Mesendoderm (in vitro differentiated cells): ENCODE results near the gene LRRC70.
"Not testable (repeated sequence)": the region's sequence is repeated elsewhere in the genome, so short reads cannot be mapped to it uniquely, and the experiment has no call there.

Experiments
- DNase-seq: peaks from one replicate; pipeline ENCODE4 v3.0.0; 2013
- H2AK5ac ChIP-seq: 2 replicates; pipeline ENCODE4 v1.6.1; 2013; ENCODE audit warnings: low read length, inconsistent platforms
- H2BK120ac ChIP-seq: 2 replicates; pipeline ENCODE4 v1.6.1; 2013; ENCODE audit warnings: low read depth, mild to moderate bottlenecking, low read length, moderate library complexity, mixed read lengths
- H2BK15ac ChIP-seq: replicated peaks from 2 replicates; pipeline ENCODE4 v1.6.1; 2013; ENCODE audit warnings: low read depth, mild to moderate bottlenecking, moderate library complexity
- H2BK5ac ChIP-seq: 2 replicates; pipeline ENCODE4 v1.6.1; 2013; ENCODE audit warnings: low read length, inconsistent platforms
- H3K18ac ChIP-seq: 2 replicates; pipeline ENCODE4 v1.6.1; 2013; ENCODE audit warnings: mild to moderate bottlenecking, low read length, mixed read lengths
- H3K23ac ChIP-seq: one replicate; pipeline ENCODE4 v1.6.1; 2013; ENCODE audit warnings: low read length
- H3K27ac ChIP-seq: 2 replicates; pipeline ENCODE4 v1.5.1; 2013; ENCODE audit warnings: low read depth, mild to moderate bottlenecking, inconsistent platforms, low read length, moderate library complexity
- H3K27me3 ChIP-seq: 2 replicates; pipeline ENCODE4 v1.6.1; 2013; ENCODE audit warnings: low read length, control low read depth, mild to moderate bottlenecking, inconsistent platforms; ENCODE audit not compliant: insufficient read depth, poor library complexity
- H3K36me3 ChIP-seq: 2 replicates; pipeline ENCODE4 v1.6.1; 2013; ENCODE audit warnings: low read length, inconsistent platforms; ENCODE audit not compliant: control insufficient read depth, insufficient read depth
- H3K4ac ChIP-seq: one replicate; pipeline ENCODE4 v1.6.1; 2013; ENCODE audit warnings: low read depth, mild to moderate bottlenecking, low read length, moderate library complexity
- H3K4me1 ChIP-seq: 2 replicates; pipeline ENCODE4 v1.6.1; 2013; ENCODE audit warnings: low read depth, low read length, inconsistent platforms; ENCODE audit not compliant: control insufficient read depth
- H3K4me2 ChIP-seq: 2 replicates; pipeline ENCODE4 v1.6.1; 2013; ENCODE audit warnings: low read length
- H3K4me3 ChIP-seq: 2 replicates; pipeline ENCODE4 v1.5.1; 2013; ENCODE audit warnings: mild to moderate bottlenecking, low read length
- H3K56ac ChIP-seq: one replicate; pipeline ENCODE4 v1.6.1; 2013; ENCODE audit warnings: low read length
- H3K79me1 ChIP-seq: 2 replicates; pipeline ENCODE4 v1.6.1; 2013; ENCODE audit warnings: low read length, inconsistent platforms
- H3K79me2 ChIP-seq: 2 replicates; pipeline ENCODE4 v1.6.1; 2013; ENCODE audit warnings: mild to moderate bottlenecking, low read length; ENCODE audit not compliant: control insufficient read depth, insufficient read depth
- H3K9ac ChIP-seq: 2 replicates; pipeline ENCODE4 v1.6.1; 2013; ENCODE audit warnings: low read length, inconsistent platforms
- H4K5ac ChIP-seq: one replicate; pipeline ENCODE4 v1.6.1; 2013; ENCODE audit warnings: low read length
- H4K8ac ChIP-seq: one replicate; pipeline ENCODE4 v1.6.1; 2013; ENCODE audit warnings: low read depth, mild to moderate bottlenecking, control low read depth, low read length, moderate library complexity
- WGBS: extraction: QIAGEN DNeasy Blood & Tissue Kit; methylation state at CpG from one replicate; pipeline ENCODE4 v1.1.7; 2013; ENCODE audit warnings: low lambda C conversion rate, missing lambda C conversion rate; ENCODE audit not compliant: insufficient coverage; ENCODE audit errors: extremely low coverage; 5-methylcytosine and 5-hydroxymethylcytosine counted together

Gene LRRC70

GRCh38 chr5:62558941-62559340 lies 19.7 kb upstream of the LRRC70 start:
- H3K36me3 ChIP-seq: no peaks in the 10 kb centered on the region
- H3K9ac ChIP-seq: no peak overlapping the region
- H2AK5ac ChIP-seq: no peak overlapping the region
- no peak overlapping the region for H3K27ac ChIP-seq
- no peak overlapping the region for H4K8ac ChIP-seq
- no peak overlapping the region for H2BK5ac ChIP-seq
- peaks cover 6% of the 10 kb centered on the region for H3K4me1 ChIP-seq
- H3K18ac ChIP-seq: no peak overlapping the region
- no peaks in the 10 kb centered on the region for H3K27me3 ChIP-seq
- no peak overlapping the region for H3K4me2 ChIP-seq
- H2BK120ac ChIP-seq: no peak overlapping the region
- H3K4ac ChIP-seq: no peak overlapping the region
- H3K23ac ChIP-seq: no peak overlapping the region
- no CpG with 5 or more reads among the region's 3 CpGs for WGBS
- H4K5ac ChIP-seq: no peak overlapping the region
- no peaks in the 10 kb centered on the region for H3K79me2 ChIP-seq
- H3K4me3 ChIP-seq: no peak overlapping the region
- no peak for DNase-seq
- no peak overlapping the region for H3K56ac ChIP-seq
- H3K79me1 ChIP-seq: no peaks in the 10 kb centered on the region
- H2BK15ac ChIP-seq: no peak overlapping the region

DNA sequence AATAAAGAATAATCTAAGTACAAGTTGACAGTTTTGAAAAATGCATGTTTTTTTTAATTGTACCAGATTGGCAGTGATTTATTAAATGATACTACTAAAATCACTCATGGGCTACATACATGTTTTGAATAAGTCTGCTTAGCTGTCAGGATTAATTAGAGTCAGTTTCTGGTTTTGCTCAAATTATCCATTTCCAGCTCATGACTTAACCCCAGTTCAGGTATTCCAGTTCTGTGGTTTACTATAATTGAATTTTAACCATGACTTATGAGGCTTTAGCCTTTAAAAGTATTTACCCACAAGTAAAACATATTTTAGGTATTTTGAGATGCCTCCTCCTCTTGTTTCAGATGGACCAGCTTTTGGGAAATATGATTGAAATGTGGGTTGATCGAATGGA lies 17.8 kb upstream of the LRRC70 start:
- no peak overlapping the region for H3K4ac ChIP-seq
- no peak overlapping the region for H4K8ac ChIP-seq
- H4K5ac ChIP-seq: no peak overlapping the region
- H3K9ac ChIP-seq: no peak overlapping the region
- DNase-seq: no peak
- no CpG with 5 or more reads among the region's 1 CpG for WGBS
- no peaks in the 10 kb centered on the region for H3K79me1 ChIP-seq
- H3K4me1 ChIP-seq: peaks cover 6% of the 10 kb centered on the region
- H3K56ac ChIP-seq: no peak overlapping the region
- H2BK15ac ChIP-seq: no peak overlapping the region
- H3K27ac ChIP-seq: no peak overlapping the region
- no peak overlapping the region for H3K4me3 ChIP-seq
- H3K79me2 ChIP-seq: no peaks in the 10 kb centered on the region
- H3K23ac ChIP-seq: no peak overlapping the region
- no peak overlapping the region for H2BK120ac ChIP-seq
- H3K27me3 ChIP-seq: no peaks in the 10 kb centered on the region
- no peak overlapping the region for H2AK5ac ChIP-seq
- no peak overlapping the region for H3K4me2 ChIP-seq
- no peak overlapping the region for H3K18ac ChIP-seq
- H2BK5ac ChIP-seq: no peak overlapping the region
- no peaks in the 10 kb centered on the region for H3K36me3 ChIP-seq

GRCh38 chr5:62561896-62562295 lies 16.7 kb upstream of the LRRC70 start:
- no peak overlapping the region for H3K56ac ChIP-seq
- H3K36me3 ChIP-seq: no peaks in the 10 kb centered on the region
- H4K8ac ChIP-seq: no peak overlapping the region
- no peaks in the 10 kb centered on the region for H3K79me2 ChIP-seq
- H3K27ac ChIP-seq: no peak overlapping the region
- no peak overlapping the region for H3K4ac ChIP-seq
- no CpG with 5 or more reads among the region's 1 CpG for WGBS
- H3K18ac ChIP-seq: no peak overlapping the region
- H2AK5ac ChIP-seq: no peak overlapping the region
- H2BK15ac ChIP-seq: no peak overlapping the region
- no peak overlapping the region for H3K4me3 ChIP-seq
- H4K5ac ChIP-seq: no peak overlapping the region
- H3K9ac ChIP-seq: no peak overlapping the region
- H3K4me1 ChIP-seq: peaks cover 6% of the 10 kb centered on the region
- H3K27me3 ChIP-seq: no peaks in the 10 kb centered on the region
- H2BK120ac ChIP-seq: no peak overlapping the region
- no peak for DNase-seq
- no peak overlapping the region for H3K4me2 ChIP-seq
- no peak overlapping the region for H3K23ac ChIP-seq
- no peaks in the 10 kb centered on the region for H3K79me1 ChIP-seq
- H2BK5ac ChIP-seq: no peak overlapping the region

DNA sequence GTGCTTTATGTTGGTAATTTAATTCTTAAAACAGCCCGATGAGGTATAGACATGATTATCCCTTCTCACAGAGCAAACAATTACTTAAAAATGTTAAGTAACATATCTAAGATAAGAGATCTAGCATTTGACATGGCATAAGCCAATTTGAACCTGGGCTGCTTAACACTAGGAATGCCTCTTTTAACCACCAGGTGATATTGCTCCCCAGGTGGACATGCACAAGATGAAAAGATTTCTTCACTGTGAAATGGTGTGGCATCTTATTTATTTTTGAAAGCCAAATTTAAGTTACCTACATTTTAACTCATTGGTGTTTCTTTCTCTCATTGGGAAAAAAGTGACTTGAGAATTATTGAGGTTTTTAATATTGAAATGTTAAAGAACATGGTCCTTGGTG lies 15.8 kb upstream of the LRRC70 start:
- Histone ChIP-seq H3K27me3 (no peaks in the 10 kb centered on the region), H2BK5ac (no peak overlapping the region), H2BK120ac (no peak overlapping the region), H3K4me3 (no peak overlapping the region), H3K27ac (no peak overlapping the region), H3K18ac (no peak overlapping the region), H3K56ac (no peak overlapping the region), H3K4ac (no peak overlapping the region), H3K4me1 (peaks cover 6% of the 10 kb centered on the region), H3K79me1 (no peaks in the 10 kb centered on the region), H3K9ac (no peak overlapping the region), H3K36me3 (no peaks in the 10 kb centered on the region), H3K4me2 (no peak overlapping the region), H3K23ac (no peak overlapping the region), H2AK5ac (no peak overlapping the region), H3K79me2 (no peaks in the 10 kb centered on the region), H4K8ac (no peak overlapping the region), H4K5ac (no peak overlapping the region), H2BK15ac (no peak overlapping the region)
- peak; percentile 46 for DNase-seq
- WGBS: no CpG with 5 or more reads among the region's 1 CpG

DNA sequence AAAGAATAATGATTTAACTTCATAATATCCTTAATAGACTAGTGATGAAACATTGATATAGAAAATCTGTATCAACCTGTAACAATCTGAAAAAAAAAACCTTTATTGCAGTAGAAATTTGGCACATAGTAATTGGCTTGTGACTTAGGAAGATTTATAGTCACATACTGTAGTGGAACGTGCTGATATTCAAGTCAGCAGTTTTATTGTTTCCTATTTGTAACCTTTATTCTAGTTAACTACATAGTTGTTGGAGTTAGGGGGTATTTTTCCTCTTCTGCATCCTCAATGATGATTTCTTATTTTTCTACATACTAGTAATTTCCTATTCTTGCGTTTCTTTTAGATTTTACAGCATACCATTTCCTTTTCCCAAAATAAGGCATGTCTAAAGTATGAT lies 14.5 kb upstream of the LRRC70 start:
- Histone ChIP-seq H3K27ac (no peak overlapping the region), H3K23ac (no peak overlapping the region), H4K8ac (no peak overlapping the region), H3K79me2 (no peaks in the 10 kb centered on the region), H3K36me3 (no peaks in the 10 kb centered on the region), H3K9ac (no peak overlapping the region), H2BK15ac (no peak overlapping the region), H3K4me2 (no peak overlapping the region), H3K79me1 (no peaks in the 10 kb centered on the region), H4K5ac (no peak overlapping the region), H2BK5ac (no peak overlapping the region), H3K4me3 (no peak overlapping the region), H2AK5ac (no peak overlapping the region), H3K4me1 (peaks cover 6% of the 10 kb centered on the region), H3K27me3 (no peaks in the 10 kb centered on the region), H3K56ac (no peak overlapping the region), H3K18ac (no peak overlapping the region), H2BK120ac (no peak overlapping the region), H3K4ac (no peak overlapping the region)
- WGBS: no CpG with 5 or more reads among the region's 2 CpGs
- no peak for DNase-seq

DNA sequence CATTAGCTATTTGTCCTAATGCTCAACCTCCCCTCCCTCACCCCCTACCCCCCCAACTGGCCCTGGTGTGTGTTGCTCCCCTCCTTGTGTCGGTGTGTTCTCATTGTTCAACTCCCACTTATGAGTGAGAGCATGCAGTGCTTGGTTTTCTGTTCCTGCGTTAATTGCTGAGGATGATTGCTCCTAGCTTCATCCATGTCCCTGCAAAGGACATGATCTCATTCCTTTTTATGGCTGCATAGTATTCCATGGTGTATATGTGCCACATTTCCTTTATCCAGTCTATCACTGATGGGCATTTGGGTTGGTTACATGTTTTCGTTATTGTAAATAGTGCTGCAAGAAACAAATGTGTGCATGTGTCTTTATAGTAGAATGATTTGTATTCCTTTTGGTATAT lies 12.9 kb upstream of the LRRC70 start:
- not testable (repeated sequence) for H3K36me3 ChIP-seq, H3K56ac ChIP-seq, DNase-seq, H3K4ac ChIP-seq, H3K4me1 ChIP-seq, H3K4me3 ChIP-seq, H3K79me1 ChIP-seq, H3K9ac ChIP-seq, H3K23ac ChIP-seq, H3K27me3 ChIP-seq, H4K5ac ChIP-seq, H3K79me2 ChIP-seq, H2AK5ac ChIP-seq, H3K27ac ChIP-seq, H2BK5ac ChIP-seq, H4K8ac ChIP-seq, H3K4me2 ChIP-seq, H2BK120ac ChIP-seq, H2BK15ac ChIP-seq, H3K18ac ChIP-seq
- no CpG with 5 or more reads among the region's 3 CpGs for WGBS
